Activated effector memory CD4-positive, alpha-beta T cell treated with anti-CD3 and anti-CD28 coated beads, Interleukin-2, amount 50 U/mL, for 16 hours (primary cell): Measurements from ENCODE around the gene MKI67.
"Not testable (repeated sequence)": the region's sequence is repeated elsewhere in the genome, so short reads cannot be mapped to it uniquely, and the experiment has no call there.

Experiments used
- DNase-seq: peaks from one replicate; pipeline ENCODE4 v3.0.0-alpha.2; 2020

Gene MKI67

DNA sequence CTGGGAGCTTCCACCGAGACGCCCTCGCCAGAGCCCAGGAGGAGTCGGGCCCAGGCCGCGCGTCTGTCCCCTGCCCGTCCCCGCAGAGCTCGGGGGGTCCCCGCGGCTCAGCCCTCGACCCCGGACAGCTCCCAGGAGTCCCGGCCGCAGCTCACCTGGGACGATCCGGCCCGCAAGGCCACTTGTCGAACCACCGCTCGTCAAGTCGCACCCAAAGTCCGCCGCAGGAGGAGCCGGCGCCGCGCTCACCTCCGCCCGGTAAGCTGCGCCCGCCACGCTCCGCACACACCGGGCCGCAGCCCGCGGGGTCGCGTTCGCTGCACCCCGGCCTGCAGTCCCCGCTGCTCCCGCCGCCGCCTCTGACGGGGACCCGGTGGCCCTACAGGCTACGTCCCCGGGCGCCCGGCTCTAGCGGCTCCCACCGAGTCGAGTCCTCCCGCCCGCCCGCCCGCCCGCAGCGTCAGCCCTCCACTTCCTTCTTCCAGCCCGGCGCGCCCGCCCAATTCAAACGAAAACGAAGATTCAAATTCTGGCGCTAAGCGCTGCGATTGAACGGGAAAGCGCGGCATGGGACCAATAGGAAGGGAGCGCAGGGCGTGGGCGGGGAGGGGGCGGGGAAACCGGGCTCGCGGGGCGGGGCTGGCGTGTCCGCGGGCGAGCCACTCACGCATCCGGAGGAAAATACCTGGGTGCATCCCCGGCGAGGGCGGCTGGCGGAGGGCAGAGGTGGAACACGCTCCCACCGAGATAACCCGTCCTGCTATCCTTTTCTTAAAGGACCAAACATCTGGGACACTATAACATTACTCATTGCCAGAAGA, at the start of gene MKI67:
Gene MKI67, minus strand, starts transcription at position 480 of the 821 bp plus-strand sequence. CDS start 756 bp downstream, outside the sequence.
- peak; percentile 95 for DNase-seq

- DNase-seq = no peak
These were observed 48.6 kb upstream of the MKI67 start for GRCh38 chr10:128174581-128175559.

DNA sequence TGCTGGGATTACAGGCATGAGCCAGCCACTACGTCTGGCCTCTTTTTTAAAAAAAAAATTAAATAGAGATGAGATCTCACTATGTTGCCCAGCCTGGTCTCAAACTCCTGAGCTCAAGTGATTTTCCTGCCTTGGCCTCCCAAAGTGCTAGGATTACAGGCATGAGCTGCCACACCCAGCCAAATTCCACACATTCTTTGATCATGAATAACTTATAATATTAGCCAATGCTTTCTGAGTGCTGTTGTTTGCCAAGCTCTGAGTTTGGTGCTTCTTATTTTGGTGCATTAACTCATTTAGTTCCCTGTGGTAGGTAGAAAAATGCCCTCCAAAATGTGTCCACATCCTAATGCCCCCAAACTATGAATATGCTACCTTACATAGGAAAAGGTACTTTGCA, 47.2 kb upstream of the MKI67 start:
- DNase-seq = no peak

GRCh38 chr10:128172756-128173155, 46.5 kb upstream of the MKI67 start:
- DNase-seq = no peak

DNA sequence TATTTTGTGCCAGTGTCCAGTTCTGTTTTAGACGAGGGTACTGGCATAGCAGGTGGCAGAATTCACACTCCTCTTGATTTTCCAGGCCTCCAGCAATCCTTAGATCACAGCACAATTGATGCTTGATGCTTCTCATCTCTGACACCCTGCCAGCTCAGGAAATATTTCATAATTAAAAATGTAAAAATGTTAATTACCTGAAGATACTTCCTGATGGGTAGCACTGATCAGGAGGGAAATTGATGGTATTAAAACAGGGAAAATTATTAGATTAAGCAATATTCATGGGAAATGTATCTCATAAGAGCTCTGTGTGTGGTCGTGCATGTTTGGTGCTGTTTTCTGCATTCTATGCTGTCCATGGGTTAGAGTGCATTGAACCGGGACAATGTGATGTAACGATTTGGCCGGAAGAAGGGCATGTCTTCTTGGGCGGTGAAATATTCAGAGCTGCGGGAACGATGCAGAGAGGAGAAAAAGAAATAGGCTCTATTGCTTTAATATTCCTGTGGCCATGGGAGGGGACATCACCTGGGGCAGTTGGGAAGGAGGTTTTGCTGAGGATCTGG, 43.7 kb upstream of the MKI67 start:
- no peak for DNase-seq

- DNase-seq = no peak
These were observed 41.8 kb upstream of the MKI67 start for GRCh38 chr10:128167926-128168520.

DNA sequence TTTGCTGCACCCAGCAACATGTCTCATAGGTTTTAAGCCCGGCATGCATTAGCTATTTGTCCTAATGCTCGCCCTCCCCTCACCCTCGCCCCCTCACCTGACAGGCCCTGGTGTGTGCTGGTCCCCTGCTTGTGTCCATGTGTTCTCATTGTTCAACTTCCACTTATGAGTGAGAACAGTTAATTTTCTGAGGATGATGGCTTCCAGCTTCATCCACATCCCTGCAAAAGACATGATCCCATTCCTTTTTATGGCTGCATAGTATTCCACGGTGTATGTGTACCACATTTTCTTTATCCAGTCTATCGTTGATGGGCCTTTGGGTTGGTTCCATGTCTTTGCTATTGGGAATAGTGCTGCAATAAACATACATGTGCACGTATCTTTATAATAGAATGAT, 40.9 kb upstream of the MKI67 start:
- DNase-seq = not testable (repeated sequence)

GRCh38 chr10:128166151-128166550, 39.9 kb upstream of the MKI67 start:
- DNase-seq = no peak

GRCh38 chr10:128165536-128165935, 39.3 kb upstream of the MKI67 start:
- DNase-seq = no peak

DNA sequence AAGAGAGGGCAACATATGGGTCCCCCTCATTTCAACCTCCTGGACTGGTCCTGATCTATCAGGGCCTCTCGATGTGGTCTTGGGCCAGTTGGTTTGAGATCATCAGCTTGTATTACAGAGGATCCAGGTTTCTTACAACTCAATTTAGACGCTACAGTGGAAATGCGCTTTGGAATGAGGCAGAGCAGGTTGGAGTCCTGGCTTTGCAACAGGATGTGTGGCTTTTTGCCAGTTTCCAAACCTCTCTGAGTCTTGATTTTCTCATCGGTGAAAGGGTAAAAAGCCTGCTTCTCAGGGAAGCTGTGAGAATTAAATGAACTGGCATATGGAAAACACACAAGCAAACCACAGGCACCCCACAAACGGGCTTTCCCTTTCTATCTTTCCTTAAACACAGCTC, 37.5 kb upstream of the MKI67 start:
- DNase-seq = no peak

DNA sequence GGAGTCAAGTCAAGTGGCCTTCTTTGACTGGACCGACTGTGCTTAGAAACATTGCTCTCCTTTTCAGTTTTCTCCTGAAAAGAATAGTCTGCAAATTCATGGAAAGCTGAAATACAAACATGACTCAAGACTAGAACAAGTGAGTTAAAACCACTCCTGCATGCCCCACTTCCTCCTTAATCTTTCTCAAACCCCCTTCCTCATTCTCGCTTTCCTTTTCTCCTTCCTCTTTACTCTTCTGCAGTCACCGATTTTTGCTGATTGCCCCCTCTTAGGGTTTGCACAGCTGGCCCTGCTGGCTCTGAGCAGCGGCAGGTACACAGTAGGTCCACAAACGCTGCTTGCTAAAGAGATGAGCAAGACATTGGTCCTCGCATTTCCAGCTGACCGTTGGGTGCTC, 34.8 kb upstream of the MKI67 start:
- DNase-seq = no peak

DNA sequence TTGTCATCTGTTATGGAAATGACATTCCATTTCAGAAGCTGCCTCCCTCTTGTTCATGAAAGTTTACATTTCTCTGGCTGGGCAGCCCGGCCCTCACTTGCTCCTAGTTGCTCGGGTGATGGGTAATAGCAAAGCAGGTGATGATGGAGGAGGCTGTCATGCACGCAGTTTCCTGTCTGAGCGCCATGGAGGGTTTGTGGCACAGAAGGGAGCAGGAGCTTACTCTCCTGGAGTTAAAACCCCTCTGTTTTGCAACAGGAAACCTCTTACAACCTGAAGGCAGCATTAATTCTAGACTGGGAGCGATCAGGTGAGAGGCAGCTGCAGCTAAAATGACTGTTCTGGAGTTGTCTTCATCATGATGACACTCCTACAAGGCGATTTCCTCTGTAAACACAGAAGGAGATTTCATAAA, 34.1 kb upstream of the MKI67 start:
- DNase-seq = no peak

DNA sequence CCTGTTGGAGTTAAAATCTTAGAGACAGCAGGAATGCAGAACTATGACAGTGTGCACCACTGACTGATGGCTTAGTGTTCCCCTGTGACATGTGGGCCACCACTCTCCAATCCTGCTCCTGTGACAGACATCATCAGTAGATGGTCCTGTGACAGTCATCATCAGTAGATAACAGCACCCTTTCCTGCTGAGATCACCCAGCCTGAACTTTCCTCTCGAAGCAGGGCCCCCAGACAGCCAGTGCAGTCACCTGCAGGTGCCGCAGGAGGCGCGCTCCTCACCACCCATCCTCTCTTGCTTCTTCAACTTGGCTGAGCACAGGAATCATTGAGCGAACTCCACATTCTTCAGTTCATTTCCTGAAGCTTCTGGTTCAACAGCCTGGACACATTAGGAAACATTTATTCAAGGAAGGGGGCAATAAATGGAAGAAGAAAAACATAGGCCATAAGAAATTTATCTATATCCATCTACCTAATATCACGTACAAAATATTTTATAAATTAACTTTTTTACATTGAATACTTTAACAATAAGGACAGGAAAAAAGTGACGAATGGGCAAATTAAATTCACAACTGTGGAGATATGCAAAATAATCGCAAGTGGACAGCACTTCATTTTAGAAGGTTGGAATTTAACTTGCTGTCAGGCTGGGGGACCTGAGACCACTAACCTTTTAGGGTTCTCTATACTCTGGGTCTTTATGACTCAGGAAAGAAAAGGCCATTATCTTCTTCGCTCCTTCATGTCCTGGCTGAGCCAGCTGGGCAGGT, 32.0 kb upstream of the MKI67 start:
- no peak for DNase-seq

- DNase-seq = no peak
These were observed 31.0 kb upstream of the MKI67 start for GRCh38 chr10:128156999-128157755.

GRCh38 chr10:128152741-128153580, 26.7 kb upstream of the MKI67 start:
- DNase-seq = no peak

- no peak for DNase-seq
These were observed 24.8 kb upstream of the MKI67 start for GRCh38 chr10:128151031-128151430.

DNA sequence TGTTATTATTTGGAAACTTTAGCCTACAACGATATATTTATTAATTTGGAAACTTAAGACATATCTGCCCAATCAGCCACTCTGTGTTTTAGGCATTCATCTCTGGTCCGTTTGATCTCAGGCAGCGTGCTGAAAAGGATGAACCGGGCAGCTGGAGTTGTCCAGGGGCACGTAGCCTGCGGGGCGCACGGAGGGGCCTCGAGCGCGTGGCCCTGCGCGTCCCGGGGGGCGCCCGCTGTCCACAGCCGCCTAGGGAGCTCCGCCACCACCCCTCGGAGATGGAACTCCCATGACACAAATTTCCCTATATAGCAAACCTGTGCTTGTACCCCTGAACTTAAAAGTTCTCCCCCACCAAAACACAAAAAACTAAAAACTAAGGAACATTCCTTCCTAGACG, 24.3 kb upstream of the MKI67 start:
- no peak for DNase-seq

DNA sequence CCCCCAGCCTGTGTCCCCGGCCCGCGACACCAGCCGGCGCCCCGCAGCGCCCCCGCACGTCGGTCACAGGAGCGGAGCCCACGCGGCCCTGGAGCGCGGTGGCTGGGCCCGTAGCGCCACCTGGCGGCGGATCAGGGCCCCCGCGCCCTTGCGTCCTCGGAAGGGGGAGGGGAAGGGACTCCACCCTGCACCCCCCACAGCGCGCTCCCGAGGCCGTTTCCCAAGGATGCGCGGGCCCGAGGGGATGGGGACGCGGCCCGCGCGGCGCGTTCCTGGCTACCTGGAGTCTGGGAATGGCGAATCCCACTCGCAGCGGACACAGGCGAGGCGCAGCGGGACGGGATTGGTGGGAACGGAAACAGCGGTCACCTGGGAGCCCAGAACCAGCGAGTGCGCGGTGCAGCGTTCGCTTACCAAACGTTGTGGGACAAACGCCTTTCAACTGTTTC, 23.8 kb upstream of the MKI67 start:
- peak; percentile 92 for DNase-seq

- no peak for DNase-seq
These were observed 23.2 kb upstream of the MKI67 start for GRCh38 chr10:128149267-128150014.

- no peak for DNase-seq
These were observed 21.4 kb upstream of the MKI67 start for GRCh38 chr10:128147669-128148068.
